A549 (cell line): ENCODE results near the gene NRN1L. TPM values are rescaled to one million over a fixed set of nuclear protein-coding genes. Genes with fewer than 3 reads are reported as not detected.

Experiments used
- ATAC-seq, 2 experiments: fragments of 200-7000 bp in 1 of 2; fragments of >200 bp in 1 of 2; cut with Nextera tagmentation in 1 of 2; cut with Tn5 transposase in 1 of 2; 3 replicates each; pipeline versions ENCODE4 v1.8.0 to v1.9.1; 2018 to 2020; ENCODE audit warnings: mild to moderate bottlenecking in 1 of 2, moderate library complexity in 1 of 2
- CTCF ChIA-PET: fragments of 300-600 bp; sonication (Branson Sonifier 250); formaldehyde crosslinking; extraction: SDS; loops from one replicate; lab custom pipeline; 2021; ENCODE audit warnings: antibody characterized with exemption, inconsistent platforms; lab: Yijun Ruan, JAX
- POLR2A ChIA-PET: fragments of 350-600 bp; formaldehyde crosslinking; extraction: SDS; loops from one replicate; lab custom pipeline; 2021; ENCODE audit warnings: antibody characterized with exemption, inconsistent platforms; lab: Yijun Ruan, JAX
- DNase-seq, 2 experiments: peaks; one replicate each; pipeline versions ENCODE4 v3.0.0 to v3.0.0-alpha.2; 2011 to 2016; ENCODE audit warnings: low read depth in 1 of 2, low spot score in 1 of 2
- FAIRE-seq: peaks from 2 replicates; lab custom pipeline; 2011; peaks lifted over from hg19 to GRCh38; lab: Jason Lieb, UNC
- H3K27ac ChIP-seq, 2 experiments: fragments of >200 bp; sonication (Bioruptor Twin); formaldehyde crosslinking; 3 replicates each; pipeline ENCODE4 v1.5.1; 2016 to 2017
- H3K4me1 ChIP-seq: fragments of >200 bp; sonication (Bioruptor Twin); formaldehyde crosslinking; 3 replicates; pipeline ENCODE4 v1.6.1; 2016
- H3K4me2 ChIP-seq: fragments of >200 bp; sonication (Bioruptor Twin); formaldehyde crosslinking; 3 replicates; pipeline ENCODE4 v1.6.1; 2016
- H3K4me3 ChIP-seq: fragments of >200 bp; sonication (Bioruptor Twin); formaldehyde crosslinking; 3 replicates; pipeline ENCODE4 v1.5.1; 2016
- H3K9me3 ChIP-seq: fragments of >200 bp; sonication (Bioruptor Twin); formaldehyde crosslinking; 3 replicates; pipeline ENCODE4 v1.6.1; 2016
- BCL3 ChIP-seq: fragments of >200 bp; sonication (Bioruptor Twin); formaldehyde crosslinking; IDR thresholded peaks from 3 replicates; pipeline ENCODE4 v1.6.1; 2016
- BHLHE40 ChIP-seq: IDR thresholded peaks from 2 replicates; pipeline ENCODE4 v1.6.1; 2012; ENCODE audit warnings: low read depth, low read length, inconsistent platforms
- CHD2 ChIP-seq: fragments of 150-350 bp; IDR thresholded peaks from 2 replicates; pipeline ENCODE4 v1.6.1; 2014; ENCODE audit warnings: low read length; ENCODE audit not compliant: partially characterized antibody
- E2F6 ChIP-seq: IDR thresholded peaks from 2 replicates; pipeline ENCODE4 v1.6.1; 2012; ENCODE audit warnings: low read depth, borderline replicate concordance
- EHMT2 ChIP-seq: fragments of 200-600 bp; sonication (generic); IDR thresholded peaks from 2 replicates; pipeline ENCODE4 v1.6.1; 2016; ENCODE audit warnings: antibody characterized with exemption, low read depth, mild to moderate bottlenecking, moderate library complexity
- ELK1 ChIP-seq: fragments of 150-350 bp; IDR thresholded peaks from 2 replicates; pipeline ENCODE4 v1.6.1; 2014; ENCODE audit warnings: low read depth, mild to moderate bottlenecking, low read length
- EP300 ChIP-seq, 2 experiments: fragments of >200 bp; sonication (Bioruptor Twin); formaldehyde crosslinking; IDR thresholded peaks; 2 replicates in 1 of 2; 3 replicates in 1 of 2; pipeline ENCODE4 v1.6.1; 2016 to 2017
- ESRRA ChIP-seq: fragments of 150-350 bp; IDR thresholded peaks from 2 replicates; pipeline ENCODE4 v1.6.1; 2014; ENCODE audit warnings: mild to moderate bottlenecking, low read length, borderline replicate concordance
- FOSB ChIP-seq: fragments of 250-450 bp; sonication (Bioruptor Pico); IDR thresholded peaks from 2 replicates; pipeline ENCODE4 v1.5.0; 2020; ENCODE audit warnings: mild to moderate bottlenecking, moderate library complexity
- FOSL2 ChIP-seq, 2 experiments: fragments of 450-650 bp in 1 of 2; fragments of >200 bp in 1 of 2; sonication (Bioruptor Twin) in 1 of 2; formaldehyde crosslinking; IDR thresholded peaks; 2 replicates each; pipeline versions ENCODE4 v1.5.0 to v1.6.1; 2016 to 2020; ENCODE audit warnings: mild to moderate bottlenecking in 1 of 2, moderate library complexity in 1 of 2
- FOXS1 ChIP-seq: fragments of 250-450 bp; sonication (Bioruptor Pico); IDR thresholded peaks from 2 replicates; pipeline ENCODE4 v1.5.0; 2020; ENCODE audit warnings: mild to moderate bottlenecking, moderate library complexity
- HDAC2 ChIP-seq: fragments of 200-600 bp; sonication (generic); IDR thresholded peaks from 2 replicates; pipeline ENCODE4 v1.6.1; 2016
- HES2 ChIP-seq: fragments of >200 bp; sonication (Bioruptor Twin); formaldehyde crosslinking; IDR thresholded peaks from 2 replicates; pipeline ENCODE4 v1.6.1; 2016
- HEYL ChIP-seq: fragments of 250-450 bp; sonication (Bioruptor Pico); IDR thresholded peaks from 2 replicates; pipeline ENCODE4 v1.8.0; 2021; ENCODE audit warnings: mild to moderate bottlenecking, moderate library complexity
- HOXB13 ChIP-seq: fragments of 250-450 bp; sonication (Bioruptor Pico); IDR thresholded peaks from 2 replicates; pipeline ENCODE4 v1.5.0; 2020; ENCODE audit warnings: low read depth, mild to moderate bottlenecking, moderate library complexity
- HOXB5 ChIP-seq: fragments of 250-450 bp; sonication (Bioruptor Pico); IDR thresholded peaks from 2 replicates; pipeline ENCODE4 v1.5.0; 2020; ENCODE audit warnings: mild to moderate bottlenecking, moderate library complexity
- JUNB ChIP-seq: fragments of >200 bp; sonication (Bioruptor Twin); formaldehyde crosslinking; IDR thresholded peaks from 2 replicates; pipeline ENCODE4 v1.6.1; 2016
- KDM5A ChIP-seq: fragments of 200-600 bp; sonication (generic); IDR thresholded peaks from 2 replicates; pipeline ENCODE4 v1.6.1; 2016; ENCODE audit warnings: antibody characterized with exemption, mild to moderate bottlenecking
- MAZ ChIP-seq: fragments of 150-350 bp; IDR thresholded peaks from 2 replicates; pipeline ENCODE4 v1.6.1; 2014; ENCODE audit warnings: antibody characterized with exemption, low read depth, low read length, borderline replicate concordance
- NPAS2 ChIP-seq: fragments of 250-450 bp; sonication (Bioruptor Pico); IDR thresholded peaks from 2 replicates; pipeline ENCODE4 v1.8.0; 2022; ENCODE audit warnings: mild to moderate bottlenecking, moderate library complexity, borderline replicate concordance
- NR3C1 ChIP-seq: fragments of >200 bp; sonication (Bioruptor Twin); formaldehyde crosslinking; IDR thresholded peaks from 3 replicates; pipeline ENCODE4 v1.6.1; 2017
- PBX3 ChIP-seq: IDR thresholded peaks from 2 replicates; pipeline ENCODE4 v1.6.1; 2012
- RAD21 ChIP-seq, 2 experiments: fragments of >200 bp in 1 of 2; sonication (Bioruptor Twin) in 1 of 2; formaldehyde crosslinking in 1 of 2; IDR thresholded peaks in 1 of 2; conservative IDR thresholded peaks in 1 of 2; 2 replicates in 1 of 2; 3 replicates in 1 of 2; pipeline ENCODE4 v1.6.1; 2012 to 2018; ENCODE audit warnings: inconsistent platforms in 1 of 2
- RARB ChIP-seq: fragments of 250-450 bp; sonication (Bioruptor Pico); IDR thresholded peaks from 2 replicates; pipeline ENCODE4 v1.8.0; 2021; ENCODE audit warnings: mild to moderate bottlenecking, moderate library complexity
- RFX5 ChIP-seq: fragments of 450-650 bp; IDR thresholded peaks from 2 replicates; pipeline ENCODE4 v1.7.1; 2014; ENCODE audit warnings: antibody characterized with exemption, mild to moderate bottlenecking, moderate library complexity
- SREBF2 ChIP-seq: fragments of 450-650 bp; IDR thresholded peaks from 2 replicates; pipeline ENCODE4 v1.6.1; 2014; ENCODE audit warnings: mild to moderate bottlenecking, moderate library complexity
- TP53 ChIP-seq: fragments of 250-450 bp; sonication (Bioruptor Pico); IDR thresholded peaks from 2 replicates; pipeline ENCODE4 v1.5.0; 2021; ENCODE audit warnings: mild to moderate bottlenecking, moderate library complexity
- ZC3H11A ChIP-seq: fragments of 450-650 bp; IDR thresholded peaks from 2 replicates; pipeline ENCODE4 v1.6.1; 2014; ENCODE audit warnings: antibody characterized with exemption, mild to moderate bottlenecking
- ZNF302 ChIP-seq: fragments of 250-450 bp; sonication (Bioruptor Pico); IDR thresholded peaks from 2 replicates; pipeline ENCODE4 v1.9.0; 2021; ENCODE audit warnings: inconsistent platforms, mild to moderate bottlenecking, moderate library complexity
- WGBS: methylation state at CpG from one replicate; pipeline ENCODE4 v1.1.6; 2017; ENCODE audit errors: missing lambda C conversion rate; 5-methylcytosine and 5-hydroxymethylcytosine counted together
- polyA plus RNA-seq, 4 experiments: library from polyadenylated mRNA; depleted of rRNA in 3 of 4; stranded (reverse); fragments of >200 nt; fragmentation: RNase III in 1 of 4; extraction: RNeasy Plus Mini Kit Qiagen cat#74134 plus additional on column Dnase treatment in 1 of 4; gene quantifications; 2 replicates in 3 of 4; 3 replicates in 1 of 4; pipeline ENCODE4 v1.2.3, GENCODE V29; 2011 to 2017

The NRN1L gene
- polyA plus RNA-seq, 2 of the 4 experiments (the other 2 are of a cell fraction): 0.22 TPM; not detected in 1

- POLR2A ChIA-PET: no interaction called here
- no peak for TF ChIP-seq HOXB5 (CRISPR knock-in tag)
- TF ChIP-seq EHMT2: no peak
- no peak for TF ChIP-seq KDM5A
- TF ChIP-seq HES2: no peak
- no peak for TF ChIP-seq CHD2
- TF ChIP-seq BHLHE40: no peak
- no peak for TF ChIP-seq RARB (CRISPR knock-in tag)
- no peak for TF ChIP-seq PBX3
- no peak for TF ChIP-seq EP300 (IDR thresholded peaks at IDR 0.05)
- no peak for TF ChIP-seq JUNB
- no peak for TF ChIP-seq ZNF302 (CRISPR knock-in tag)
- TF ChIP-seq BCL3: no peak
- TF ChIP-seq ESRRA: no peak
- no peak for TF ChIP-seq SREBF2
- no peak for TF ChIP-seq RFX5
- no peak for TF ChIP-seq ELK1
- FAIRE-seq: no peak
- H3K9me3 ChIP-seq: no peaks in the 10 kb centered on the region
- peaks cover 9% of the 10 kb centered on the region; the same call in 1 of the 3 replicates for H3K4me1 ChIP-seq
- 88% methylated on average over 18 of the region's 18 CpGs for WGBS
- H3K4me2 ChIP-seq: no peak overlapping the region
- no peak for DNase-seq
- CTCF ChIA-PET: interaction anchor here (0.6 to 17.4 kb wide), 21 partner anchors 8 to 347 kb away, joined by 3 to 370 read pairs (median 8); partner anchors contain the start of genes CTRL, EDC4, PSKH1 and PSMB10
- H3K27ac ChIP-seq: no peak overlapping the region
- no peak for ATAC-seq
- H3K4me3 ChIP-seq: no peak overlapping the region
Measured at GRCh38 chr16:67882374-67883145, 2.1 kb upstream of the NRN1L start.

GRCh38 chr16:67883146-67883871, 1.4 kb upstream of the NRN1L start:
- TF ChIP-seq RAD21 (conservative IDR thresholded peaks at IDR 0.05 in 1 of 2, IDR thresholded peaks at IDR 0.05 in 1 of 2) (no peak), HOXB13 (CRISPR knock-in tag) (no peak), MAZ (no peak), KDM5A (no peak), JUNB (no peak), HDAC2 (no peak), FOSL2 (IDR thresholded peaks at IDR 0.05) (no peak), FOSL2 (CRISPR knock-in tag; IDR thresholded peaks at IDR 0.05) (no peak), FOSB (no peak), TP53 (CRISPR knock-in tag) (no peak), ZC3H11A (no peak), NR3C1 (no peak), NPAS2 (CRISPR knock-in tag) (no peak), FOXS1 (CRISPR knock-in tag) (no peak), E2F6 (no peak), HEYL (CRISPR knock-in tag) (no peak)
- Histone ChIP-seq H3K27ac (no peak overlapping the region), H3K4me3 (no peak overlapping the region), H3K9me3 (no peaks in the 10 kb centered on the region), H3K4me1 (peaks cover 9% of the 10 kb centered on the region; the same call in 1 of the 3 replicates), H3K4me2 (no peak overlapping the region)
- POLR2A ChIA-PET: interaction anchor here (1.8 kb wide), 1 partner anchor 10 kb away, joined by 8 read pairs; the partner anchor contains the start of gene PSKH1
- no peak for FAIRE-seq
- ATAC-seq: peak; percentile 24 to 77; a peak in 5 of 6 replicates
- CTCF ChIA-PET: interaction anchor here (0.6 to 17.4 kb wide), 40 partner anchors 9 to 363 kb away, joined by 3 to 370 read pairs (median 5); partner anchors contain the start of genes CTRL, EDC4, NUTF2 and PSKH1
- WGBS: 51% methylated on average over 6 of the region's 6 CpGs
- no peak for DNase-seq
